ENCODE measurements around the gene YEATS2.

Gene YEATS2

DNA sequence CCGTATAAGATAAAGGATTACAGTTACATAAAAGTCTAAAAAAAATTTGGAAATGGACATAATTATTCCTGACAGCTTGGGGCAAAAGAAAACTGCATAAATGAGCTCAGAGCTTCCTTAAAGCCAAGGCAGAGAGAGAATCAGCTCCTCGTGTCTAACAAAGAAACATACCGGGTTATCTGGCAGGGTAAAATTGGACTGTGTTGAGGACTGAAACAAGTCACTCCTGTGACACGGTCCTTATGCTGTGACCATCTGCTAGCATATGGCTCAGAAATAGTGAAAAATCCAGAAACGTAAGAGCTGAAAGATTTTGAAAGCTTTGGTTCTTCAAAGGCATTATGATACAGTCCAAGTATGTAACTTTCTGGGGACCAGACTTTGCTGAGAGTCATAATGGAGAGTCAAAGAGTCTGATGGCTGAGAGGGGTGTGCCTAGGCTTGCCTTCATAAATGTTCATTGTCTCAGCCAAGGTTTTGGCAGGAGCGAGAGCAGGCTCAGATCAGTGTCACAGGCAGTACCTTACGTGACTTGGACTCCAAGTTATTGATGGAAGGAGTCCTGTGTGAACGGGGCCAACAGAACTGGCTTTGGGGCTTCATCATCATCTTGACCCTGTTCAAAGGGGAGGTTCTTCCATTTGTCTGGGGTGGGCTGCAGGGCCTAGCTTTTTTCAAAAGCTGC lies 115.3 kb downstream of the YEATS2 start:
- DNase-seq (ENCODE audit: low read depth): no peak

- DNase-seq (ENCODE audit: low read depth): no peak
Observed at GRCh38 chr3:183814240-183814639, 116.6 kb downstream of the YEATS2 start.

DNA sequence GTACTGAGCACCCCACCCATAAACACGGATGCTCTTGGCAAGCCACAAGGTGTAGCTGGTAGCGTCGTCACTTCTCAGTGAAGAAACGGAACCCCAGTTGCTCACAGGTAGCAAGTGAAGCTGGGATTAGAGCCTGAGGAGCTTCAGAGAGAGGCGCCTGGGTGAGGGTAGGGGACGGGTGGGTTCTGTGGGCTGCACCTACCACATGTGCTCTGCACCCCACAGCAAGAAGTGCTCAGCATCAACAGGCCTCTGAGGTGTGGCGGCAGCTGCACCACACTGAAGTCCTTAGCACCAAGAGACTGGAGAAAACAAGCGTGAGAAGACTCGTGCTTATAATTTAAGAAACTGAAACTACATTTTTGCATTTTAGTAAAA lies 118.0 kb downstream of the YEATS2 start:
- DNase-seq (ENCODE audit: low read depth): no peak

DNA sequence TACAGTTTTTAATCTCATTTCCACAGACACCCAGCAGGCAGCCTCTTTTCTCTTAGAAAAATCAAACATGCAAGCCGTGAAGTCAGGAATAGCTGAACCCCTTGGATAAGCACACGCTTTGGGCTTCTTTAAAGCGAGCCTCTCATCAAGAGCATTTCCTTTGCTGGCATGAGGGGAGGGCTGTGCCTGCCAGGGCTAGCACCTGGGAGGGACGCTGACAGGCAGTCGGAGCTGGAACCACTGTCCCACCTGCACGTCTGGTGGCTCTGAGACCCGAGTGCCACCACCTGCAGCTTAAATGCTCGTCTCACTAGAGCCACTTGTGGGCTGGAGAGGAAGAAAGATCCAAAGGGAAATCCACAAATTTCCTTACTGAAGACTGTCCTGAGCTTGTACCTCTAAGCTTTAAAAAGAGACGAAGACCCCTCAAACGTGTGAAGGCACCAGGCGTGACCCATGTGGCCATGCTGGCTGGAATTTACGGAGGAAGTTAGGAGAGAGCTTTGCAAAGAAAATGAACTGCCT lies 118.4 kb downstream of the YEATS2 start:
- DNase-seq (ENCODE audit: low read depth): no peak

GRCh38 chr3:183816681-183817510 lies 119.3 kb downstream of the YEATS2 start:
- no peak for DNase-seq (ENCODE audit: low read depth)

- DNase-seq (ENCODE audit: low read depth): no peak
Observed at GRCh38 chr3:183817639-183818038, 120.0 kb downstream of the YEATS2 start.

DNA sequence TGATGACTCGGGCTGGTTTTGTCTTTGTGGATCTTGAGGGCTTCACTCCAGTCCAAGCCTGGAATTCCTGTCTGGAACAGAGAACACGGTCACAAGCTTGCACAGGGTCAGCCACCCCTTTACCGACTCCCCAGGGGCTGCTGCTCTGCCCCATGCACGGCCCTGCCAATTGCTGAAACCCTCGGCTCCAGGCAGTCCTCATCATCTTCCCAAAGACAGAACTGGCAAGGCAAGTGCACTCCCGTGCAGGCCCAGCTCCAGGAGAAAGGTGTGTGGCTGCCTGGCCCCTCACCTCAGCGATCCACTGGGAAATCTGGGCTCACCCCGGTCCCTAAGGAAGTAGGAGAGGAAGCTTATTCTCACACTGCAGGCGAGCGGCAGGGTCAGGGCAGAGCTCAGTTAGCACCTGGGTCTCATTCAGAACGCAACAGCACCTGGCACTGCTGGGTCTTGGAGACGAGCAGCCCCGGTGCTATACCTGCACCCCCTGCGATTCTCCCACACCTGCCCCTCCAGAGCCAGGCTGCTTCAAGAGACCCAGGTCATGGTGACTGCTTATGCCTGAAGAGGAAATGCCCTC lies 120.5 kb downstream of the YEATS2 start:
- DNase-seq (ENCODE audit: low read depth): no peak

GRCh38 chr3:183818706-183819624 lies 121.4 kb downstream of the YEATS2 start:
- DNase-seq (ENCODE audit: low read depth): no peak

GRCh38 chr3:183819831-183820230 lies 122.2 kb downstream of the YEATS2 start:
- no peak for DNase-seq (ENCODE audit: low read depth)

GRCh38 chr3:183822631-183823030 lies 125.0 kb downstream of the YEATS2 start:
- DNase-seq (ENCODE audit: low read depth): no peak

- no peak for DNase-seq (ENCODE audit: low read depth)
Observed at GRCh38 chr3:183823963-183824362, 126.4 kb downstream of the YEATS2 start.

DNA sequence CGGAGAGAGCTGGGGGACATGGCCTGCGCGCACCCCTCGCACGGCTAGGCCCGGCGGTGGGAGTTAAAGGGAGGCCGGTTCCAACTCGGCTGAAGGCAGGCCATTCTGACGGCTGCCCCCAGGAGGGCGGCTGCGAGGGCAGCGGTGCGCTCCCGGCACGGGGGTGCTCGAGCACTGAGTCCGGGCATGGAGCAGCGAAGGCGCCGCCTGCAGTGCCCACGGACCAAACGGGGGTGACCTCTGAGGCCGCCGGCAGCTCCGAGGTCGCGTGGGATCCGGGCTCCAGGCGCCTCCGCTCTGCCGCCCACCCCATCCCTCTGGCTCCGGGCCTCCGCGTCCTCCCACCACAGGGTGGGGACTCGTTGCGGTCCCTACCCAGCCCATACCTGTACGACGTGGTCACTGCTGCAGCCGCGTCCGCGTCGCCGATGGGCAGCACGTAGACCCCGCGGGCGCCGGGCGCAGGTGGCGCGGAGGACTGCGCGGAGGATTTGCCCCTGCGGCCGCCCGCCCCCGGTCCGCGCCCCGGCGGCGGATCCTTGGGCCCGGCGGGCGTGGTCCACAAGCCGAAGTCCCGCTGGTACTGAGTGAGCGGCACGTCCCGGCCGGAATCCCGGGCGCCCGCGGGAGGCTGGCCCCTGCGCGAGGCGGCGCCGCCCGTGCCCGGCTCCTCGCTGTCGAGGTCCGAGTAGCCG lies 127.3 kb downstream of the YEATS2 start:
- DNase-seq (ENCODE audit: low read depth): no peak

GRCh38 chr3:183825456-183826161 lies 128.0 kb downstream of the YEATS2 start, which contains the start of gene MAP6D1:
Gene MAP6D1 (minus strand): TSS chr3:183825577. CDS start chr3:183825547, 30 bp downstream.
- DNase-seq (ENCODE audit: low read depth): peak; percentile 52

GRCh38 chr3:183826448-183827250 lies 129.1 kb downstream of the YEATS2 start:
- no peak for DNase-seq (ENCODE audit: low read depth)

- no peak for DNase-seq (ENCODE audit: low read depth)
Observed at GRCh38 chr3:183827809-183828537, 130.4 kb downstream of the YEATS2 start.

DNA sequence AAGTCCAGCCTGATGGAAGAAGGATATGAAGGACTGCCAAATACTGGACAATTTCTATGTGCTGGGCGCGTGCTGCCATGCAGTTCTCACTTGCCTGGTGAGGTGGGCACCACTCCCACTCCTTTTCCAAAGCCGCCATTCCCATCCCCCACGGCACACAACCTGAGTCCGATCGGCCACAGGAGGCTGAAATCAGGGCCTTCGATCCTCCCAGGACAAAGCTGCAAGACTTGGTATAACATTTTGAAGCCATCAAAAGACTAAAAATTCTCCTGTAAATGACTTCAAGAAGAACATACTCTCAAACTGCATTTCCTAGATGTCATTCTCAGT lies 130.9 kb downstream of the YEATS2 start:
- DNase-seq (ENCODE audit: low read depth): no peak

GRCh38 chr3:183829466-183829865 lies 131.9 kb downstream of the YEATS2 start:
- DNase-seq (ENCODE audit: low read depth): no peak

DNA sequence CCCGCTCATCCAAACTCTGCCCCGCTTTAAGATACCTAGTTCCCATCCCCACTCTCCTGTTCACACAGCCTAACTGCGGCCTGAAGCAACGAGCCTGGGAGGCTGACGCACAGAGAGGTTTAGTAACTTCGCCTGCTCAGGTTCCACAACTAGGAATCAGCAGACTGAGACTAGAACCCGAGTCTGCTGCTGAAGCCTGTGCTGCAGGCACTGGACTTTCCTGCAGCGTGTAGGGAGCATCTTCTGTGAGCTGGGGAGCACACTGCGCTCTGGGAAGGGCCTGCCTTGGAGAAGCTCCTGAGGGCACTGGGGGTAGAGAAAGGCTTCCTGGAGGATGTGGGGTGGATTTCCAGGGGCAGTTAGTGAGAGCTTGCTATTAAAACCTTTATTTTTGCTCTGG lies 132.6 kb downstream of the YEATS2 start:
- no peak for DNase-seq (ENCODE audit: low read depth)

DNA sequence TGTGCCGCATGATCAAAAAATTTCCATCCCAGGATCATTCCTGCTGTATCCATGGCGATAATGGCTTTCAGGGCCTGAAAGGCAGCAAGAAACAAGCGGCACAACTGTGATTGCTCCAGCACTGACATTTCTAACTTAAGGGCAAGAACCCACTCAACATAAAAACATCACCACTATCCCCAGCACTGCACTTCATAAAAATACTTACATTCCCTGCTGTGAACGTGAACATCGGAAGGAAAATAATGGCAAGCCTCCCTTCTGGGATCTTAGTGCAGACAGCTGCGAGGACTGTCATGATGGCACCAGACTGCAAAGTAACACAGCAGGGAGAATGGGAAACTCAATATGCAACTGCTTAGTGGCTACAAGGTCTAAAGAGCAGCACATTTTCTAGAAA lies 135.9 kb downstream of the YEATS2 start:
- DNase-seq (ENCODE audit: low read depth): no peak

Measured in stimulated activated CD8-positive, alpha-beta memory T cell treated with anti-CD3 and anti-CD28 coated beads, Interleukin-4, amount 100 ng/mL, for 24 hours (primary cell).